ENCODE measurements around the gene PPP1R3G.
"Not testable (repeated sequence)": the region's sequence is repeated elsewhere in the genome, so short reads cannot be mapped to it uniquely, and the experiment has no call there.

PPP1R3G gene

DNA sequence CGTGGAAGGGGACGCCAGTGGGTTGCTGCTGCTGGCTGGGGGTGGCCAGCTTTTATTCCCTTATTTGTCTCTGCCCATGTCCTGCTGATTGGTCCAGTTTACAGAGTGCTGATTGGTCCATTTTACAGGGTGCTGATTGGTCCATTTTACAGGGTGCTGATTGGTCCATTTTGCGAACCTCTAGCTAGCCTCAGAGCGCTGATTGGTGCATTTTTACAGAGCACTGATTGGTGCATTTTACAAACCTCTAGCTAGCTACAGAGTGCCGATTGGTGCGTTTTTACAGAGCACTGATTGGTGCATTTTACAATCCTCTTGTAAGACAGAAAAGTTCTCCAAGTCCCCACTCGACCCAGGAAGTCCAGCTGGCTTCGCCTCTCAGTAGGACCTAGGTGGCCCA, 35.4 kb downstream of the PPP1R3G start:
- DNase-seq, result not testable (repeated sequence)

DNA sequence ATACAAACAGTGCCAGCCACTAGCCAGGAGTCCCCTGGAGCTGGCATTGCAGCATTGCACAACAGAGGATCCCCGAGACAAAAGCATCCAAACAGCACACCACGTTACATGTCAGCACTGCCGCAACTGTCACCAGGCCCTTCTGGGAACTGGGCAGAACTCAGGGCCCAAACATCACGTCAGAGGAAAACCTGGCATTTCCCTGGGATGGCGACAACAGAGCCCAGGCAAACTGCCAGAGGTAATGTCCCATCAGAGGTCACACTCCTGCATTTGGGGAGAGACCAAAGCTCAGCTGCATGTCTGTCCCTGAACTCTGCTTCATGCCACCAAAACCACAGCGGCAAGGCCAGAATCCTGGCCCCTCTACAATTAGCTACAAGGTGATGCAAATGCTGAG, 36.3 kb downstream of the PPP1R3G start:
- no peak for DNase-seq

DNA sequence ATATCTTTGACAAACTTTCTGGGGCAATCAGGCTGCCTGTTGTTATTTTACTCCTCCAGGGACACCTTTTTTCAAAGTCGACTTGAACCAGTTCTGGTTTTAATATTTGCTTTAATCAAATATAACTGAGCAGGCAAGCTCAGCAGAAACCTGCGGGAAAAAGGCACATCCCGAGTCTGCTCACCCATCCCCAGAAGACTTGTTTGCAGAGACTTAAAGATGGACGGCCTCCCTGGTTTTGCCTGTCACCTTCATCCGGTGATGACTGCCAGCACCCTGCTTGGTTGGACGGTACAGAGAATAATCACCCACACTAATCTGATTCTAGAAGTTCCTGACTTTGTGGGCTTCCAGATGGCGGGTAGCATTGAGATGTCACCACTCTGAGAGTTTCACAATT, 36.8 kb downstream of the PPP1R3G start:
- no peak for DNase-seq

DNA sequence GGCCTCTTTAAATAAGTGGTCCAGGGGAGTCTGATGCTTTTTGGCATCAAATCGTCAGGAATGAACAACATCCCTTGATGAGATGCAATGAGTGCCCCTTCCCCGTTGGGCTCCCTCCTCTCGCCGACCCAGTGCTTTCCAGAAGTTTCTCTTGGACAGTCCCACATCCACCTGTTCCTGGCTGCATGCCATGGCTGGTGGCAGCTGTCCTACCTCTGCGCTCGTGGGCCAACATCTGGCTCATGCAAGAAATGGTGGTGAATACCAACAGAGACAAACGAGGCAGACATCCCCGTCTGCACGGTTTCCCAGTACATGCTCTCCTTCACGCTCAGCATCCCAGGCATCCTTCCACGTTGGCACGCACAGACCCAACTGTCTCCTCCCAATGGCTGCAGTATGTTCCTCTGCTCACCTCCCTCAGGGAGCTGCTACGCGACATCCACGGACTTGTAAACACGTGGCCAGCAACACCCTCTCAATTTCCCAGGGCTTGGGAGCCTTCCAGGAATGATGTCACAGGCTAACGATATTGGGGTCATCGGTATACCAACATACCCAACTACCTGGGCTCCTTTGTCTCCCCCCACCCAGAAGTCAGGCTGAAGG, 37.5 kb downstream of the PPP1R3G start:
- DNase-seq, result no peak

DNA sequence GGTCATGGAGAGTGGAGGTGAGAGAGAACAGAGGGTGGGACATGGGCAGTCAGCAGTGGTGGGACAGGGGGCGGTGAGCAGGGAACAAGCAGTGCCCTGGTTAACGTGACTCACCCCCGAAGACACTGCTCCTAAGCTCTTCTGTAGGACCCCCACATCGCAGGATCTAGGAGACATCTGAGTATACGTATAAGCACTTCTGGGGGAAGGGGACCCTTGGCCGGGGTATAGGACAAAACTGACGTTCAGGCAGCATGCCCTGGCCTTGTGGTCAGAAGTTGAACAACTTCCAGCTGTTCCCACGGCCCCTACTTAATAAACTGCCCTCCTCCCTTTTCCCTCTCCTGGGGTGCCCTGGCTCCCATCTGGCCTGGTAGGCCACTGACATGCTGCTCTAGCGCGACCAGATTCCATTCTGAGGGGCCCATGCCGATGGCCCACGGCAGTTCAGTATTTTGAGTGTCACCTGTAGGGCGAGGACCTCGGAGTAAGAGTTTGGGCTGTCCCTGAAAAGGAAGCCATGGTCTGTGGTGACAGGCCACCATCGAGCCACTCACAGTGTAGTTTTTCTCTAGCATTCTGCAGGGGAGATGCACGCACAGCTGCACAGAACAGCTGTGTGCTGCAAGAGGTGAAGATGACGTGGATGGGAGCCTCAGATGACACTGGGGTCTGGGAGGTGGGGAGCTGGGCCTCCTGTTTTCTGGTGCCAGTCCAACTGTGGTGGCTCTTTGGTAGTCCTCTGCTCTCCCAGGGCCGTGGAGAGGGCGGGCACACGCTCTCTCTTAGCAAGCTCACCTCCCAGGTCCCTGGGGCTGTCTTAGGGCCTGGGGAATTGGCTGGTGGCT, 38.4 kb downstream of the PPP1R3G start:
- DNase-seq, result no peak

DNA sequence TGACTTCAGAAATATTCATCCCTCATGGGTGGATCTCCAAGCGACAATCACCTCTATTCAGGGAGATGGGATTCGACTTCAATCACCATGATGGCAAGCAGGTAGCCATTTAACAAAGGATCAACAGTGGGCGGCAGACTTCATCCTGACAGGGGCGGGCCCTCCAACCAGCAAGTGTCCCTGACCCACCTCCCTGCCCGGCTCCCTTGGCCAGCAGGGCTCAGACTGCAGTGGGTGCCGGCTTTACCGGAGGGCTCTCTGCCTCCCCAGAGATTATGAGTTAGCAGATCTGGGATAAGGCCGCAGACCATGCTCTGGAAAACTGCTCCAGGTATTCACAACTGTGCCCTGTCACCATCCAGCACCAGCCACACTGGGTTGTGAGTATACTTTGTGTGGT, 39.4 kb downstream of the PPP1R3G start:
- DNase-seq, result no peak

DNA sequence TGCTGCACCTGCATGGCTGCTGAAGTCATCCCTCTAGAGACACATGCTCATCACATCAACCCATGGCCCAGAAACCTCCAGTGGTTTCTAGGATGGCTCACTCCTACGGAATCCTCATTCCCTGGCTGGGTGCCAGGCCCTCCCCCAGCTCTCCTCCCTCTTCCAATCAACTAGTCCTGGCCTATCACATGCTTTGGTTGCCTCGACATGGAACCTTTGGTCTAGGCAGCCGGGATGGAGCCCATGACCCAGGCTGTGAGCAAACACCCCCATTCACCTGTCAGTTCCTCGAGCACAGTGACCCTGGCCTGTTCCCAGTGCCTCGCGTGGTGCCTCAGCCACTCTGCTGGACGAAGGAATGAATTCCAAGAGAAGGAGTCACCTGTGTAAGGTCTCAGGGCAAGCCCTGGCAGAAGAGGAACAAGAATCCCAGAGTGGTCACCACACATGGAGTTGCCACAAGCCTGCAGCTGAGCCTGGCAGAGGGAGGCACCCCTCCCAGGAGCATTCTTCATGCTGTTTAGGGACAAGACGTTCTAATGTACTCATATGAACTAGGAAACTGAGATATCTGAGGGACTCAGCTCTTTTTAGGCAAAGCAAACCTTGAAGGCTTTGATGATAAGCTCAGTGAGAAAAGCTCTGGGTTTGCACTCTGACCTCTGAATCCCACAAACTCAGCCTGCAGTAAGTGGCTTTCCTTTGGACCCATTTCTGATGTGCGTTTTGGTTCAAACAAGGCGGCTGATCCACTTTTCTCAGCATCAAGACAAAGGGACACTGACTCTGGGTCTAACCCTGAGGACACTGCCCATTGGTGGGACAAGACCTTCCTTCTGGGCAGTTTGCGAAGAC, 40.2 kb downstream of the PPP1R3G start:
- peak; percentile 74 for DNase-seq

DNA sequence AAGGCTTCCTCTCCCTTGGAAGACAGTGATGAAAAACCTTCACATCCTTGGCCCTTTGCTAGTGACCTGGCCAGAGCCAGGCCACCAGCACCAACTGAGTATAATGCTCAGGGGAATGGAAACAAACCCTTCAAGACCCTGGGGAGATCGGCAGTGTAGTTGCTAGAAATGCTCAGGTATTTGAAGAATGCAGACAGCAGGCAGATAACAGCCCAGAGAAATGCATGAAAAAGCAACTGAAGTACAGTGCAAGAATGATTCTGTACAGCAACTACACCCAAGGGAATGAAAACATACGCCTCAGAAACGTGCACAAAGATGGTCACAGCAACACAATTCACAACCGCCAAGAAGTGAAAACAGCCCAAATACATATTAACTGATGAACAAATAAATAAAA, 41.1 kb downstream of the PPP1R3G start:
- peak; percentile 80 for DNase-seq

DNA sequence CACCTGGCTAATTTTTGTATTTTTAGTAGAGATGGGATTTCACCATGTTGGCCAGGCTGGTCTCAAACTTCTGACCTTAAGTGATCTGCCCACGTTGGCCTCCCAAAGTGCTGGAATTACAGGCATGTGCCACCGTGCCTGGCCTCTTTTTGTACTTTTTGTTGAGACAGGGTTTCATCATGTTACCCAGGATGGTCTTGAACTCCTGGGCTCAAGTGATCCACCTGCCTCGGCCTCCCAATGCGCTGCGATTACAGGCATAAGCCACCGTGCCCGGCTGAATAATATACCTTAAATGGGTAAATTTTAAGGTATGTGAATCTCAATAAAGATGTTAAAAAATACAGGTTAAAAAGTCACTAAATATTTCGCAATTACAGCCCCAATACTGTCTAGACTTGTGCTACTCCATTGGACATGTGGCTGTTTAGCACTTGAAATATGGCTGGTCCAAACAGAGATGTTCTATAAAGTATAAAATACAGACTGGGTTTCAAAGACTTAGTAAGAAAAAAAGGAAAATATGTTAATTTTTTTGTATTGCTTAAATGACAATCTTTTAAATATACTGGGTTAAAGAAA, 42.1 kb downstream of the PPP1R3G start:
- DNase-seq, result no peak

DNA sequence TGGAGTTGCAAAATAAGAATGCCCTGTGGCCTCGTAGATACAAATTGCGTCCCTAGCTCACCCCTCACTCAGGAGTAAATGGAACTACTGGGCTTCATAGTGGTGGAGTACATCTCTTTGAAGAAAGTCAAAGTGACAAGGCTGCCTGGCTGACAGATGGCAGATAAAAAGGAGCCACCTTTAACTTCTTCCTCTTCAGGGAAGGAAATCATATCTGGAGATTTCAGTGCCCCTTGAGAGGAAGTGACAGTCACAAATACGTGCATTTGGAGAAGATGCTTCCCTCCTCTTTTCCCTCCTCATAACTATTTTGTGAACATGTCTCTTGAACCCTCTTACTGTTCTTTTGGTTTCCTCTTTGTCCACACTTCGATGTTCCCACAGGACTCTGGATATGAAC, 43.2 kb downstream of the PPP1R3G start:
- DNase-seq, result no peak

DNA sequence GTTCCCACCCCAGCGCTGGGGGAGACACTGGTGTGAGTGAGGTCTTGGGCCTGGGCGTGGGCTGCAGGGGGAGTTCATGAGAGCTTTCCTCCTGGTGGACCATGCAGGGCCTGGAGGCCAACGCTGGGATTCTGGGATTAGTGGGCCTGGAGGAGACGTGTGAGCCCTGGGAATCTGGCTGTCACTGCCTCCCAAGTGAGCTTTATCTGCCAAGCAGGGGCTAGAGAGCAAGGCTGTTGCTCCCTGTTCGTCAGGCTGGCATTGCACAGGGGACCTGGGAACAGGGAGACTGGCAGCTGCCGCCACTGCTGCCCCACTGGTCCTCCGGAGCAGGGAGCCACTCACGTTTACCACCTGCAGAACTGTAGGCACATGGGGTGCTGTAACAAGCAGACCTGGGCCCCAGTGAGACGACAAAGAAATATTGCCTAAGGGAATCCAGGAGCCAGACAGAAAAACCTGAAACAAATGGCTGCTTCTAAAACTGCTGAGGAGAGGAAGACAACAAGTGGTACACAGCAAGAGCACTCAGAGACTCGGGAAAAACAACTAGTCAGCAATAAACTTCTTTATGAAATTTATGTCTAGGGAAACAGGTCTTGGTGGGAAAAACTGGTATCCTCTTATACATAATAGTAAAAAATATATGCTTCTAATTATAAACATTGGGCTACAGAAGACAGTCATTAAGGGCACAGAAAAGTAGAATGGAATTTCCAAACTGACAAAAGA, 45.2 kb downstream of the PPP1R3G start:
- no peak for DNase-seq

DNA sequence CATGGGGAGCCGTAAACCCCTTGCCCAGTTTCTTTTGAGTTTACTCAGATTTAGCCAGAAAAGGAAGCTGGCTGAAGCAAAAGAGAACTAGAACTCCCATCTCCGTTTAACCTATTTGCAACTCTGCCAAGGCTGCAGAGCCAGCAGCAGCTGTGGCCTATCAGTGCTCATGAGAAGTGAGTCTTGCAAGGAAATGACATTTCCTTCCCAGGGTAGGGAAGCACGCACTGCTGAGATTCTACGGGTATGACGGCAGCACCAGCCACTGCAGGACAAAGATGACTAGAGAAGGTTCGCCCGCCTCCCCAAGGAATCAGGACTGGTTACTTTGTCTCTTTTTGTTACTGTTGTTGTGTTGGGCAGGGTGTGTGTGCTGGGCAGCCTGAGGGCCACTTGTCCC, 47.6 kb downstream of the PPP1R3G start:
- DNase-seq, result peak; percentile 64

DNA sequence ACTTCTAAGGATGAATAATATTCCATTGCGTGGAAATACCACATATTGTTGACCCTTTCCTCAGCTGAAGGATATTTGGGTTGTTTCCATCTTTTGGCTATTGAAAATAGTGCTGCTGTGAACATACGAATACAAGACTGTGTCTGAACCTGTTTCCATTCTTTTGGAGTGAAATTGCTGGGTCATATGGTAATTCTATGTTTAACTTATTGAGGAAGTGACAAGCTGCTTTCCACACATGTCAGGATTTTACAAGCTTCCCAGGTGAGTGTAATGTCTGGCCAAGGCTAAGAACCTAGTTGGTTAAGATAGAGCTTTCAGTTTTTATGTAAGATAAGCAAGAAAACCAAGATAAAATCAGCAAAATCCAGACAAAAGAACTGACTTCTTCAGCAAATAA, 48.8 kb downstream of the PPP1R3G start:
- no peak for DNase-seq

DNA sequence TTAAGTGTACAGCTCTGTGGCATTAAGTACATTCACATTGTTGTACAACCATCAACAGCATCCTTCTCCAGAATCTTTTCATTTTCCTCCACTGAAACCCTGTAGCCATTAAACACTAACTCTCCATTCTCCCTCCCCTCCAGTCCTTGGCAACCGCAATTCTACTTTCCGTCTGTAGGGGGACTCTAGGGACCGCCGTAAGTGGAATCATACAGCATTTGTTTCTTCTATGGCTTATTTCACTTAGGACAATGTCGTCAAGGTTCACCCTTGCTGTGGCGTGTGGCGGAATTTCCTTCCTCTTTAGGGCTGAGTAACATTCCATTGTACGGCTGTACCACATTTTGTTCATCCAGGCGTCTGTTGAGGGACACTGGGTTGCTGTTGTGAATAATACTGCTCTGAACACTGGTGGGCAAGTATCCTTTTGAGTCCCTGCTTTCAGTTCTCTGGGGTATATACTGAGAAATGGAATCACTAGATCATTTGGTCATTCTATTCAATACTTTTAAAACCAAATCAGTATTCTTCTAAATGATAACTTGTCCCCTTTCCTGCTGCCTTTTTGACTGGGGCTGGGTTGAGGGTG, 50.7 kb downstream of the PPP1R3G start:
- DNase-seq, result peak; percentile 41

DNA sequence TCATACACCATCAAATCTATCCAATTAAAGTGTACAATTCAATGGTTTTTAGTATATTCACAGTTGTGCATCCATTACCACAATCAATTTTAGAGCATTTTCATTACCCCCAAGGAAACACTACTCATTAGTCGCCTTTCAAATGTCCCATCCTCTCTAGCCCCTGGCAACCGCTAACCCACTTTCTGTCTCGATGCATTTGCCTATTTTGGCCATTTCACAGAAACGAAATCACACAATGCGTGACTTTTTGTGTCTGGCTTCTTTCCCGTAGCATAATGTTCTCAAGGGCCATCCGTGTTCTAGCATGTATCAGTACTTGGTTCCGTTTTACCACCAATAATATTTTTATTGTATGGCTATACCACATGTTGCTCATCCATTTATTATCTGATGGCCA, 51.7 kb downstream of the PPP1R3G start:
- DNase-seq, result no peak

Measured in fibroblast of skin of back (primary cell).